Activated CD4-positive, alpha-beta T cell treated with anti-CD3 and anti-CD28 coated beads, Interleukin-2, amount 50 U/mL, for 1 hour (primary cell): ENCODE measurements around the gene C16orf90.
"Not testable (repeated sequence)": the region's sequence is repeated elsewhere in the genome, so short reads cannot be mapped to it uniquely, and the experiment has no call there.

Experiments used
- DNase-seq: peaks from one replicate; pipeline ENCODE4 v3.0.0-alpha.2; 2020

Gene C16orf90

GRCh38 chr16:3482659-3483241 is 12.5 kb downstream of the C16orf90 start:
- DNase-seq = no peak

- DNase-seq = no peak
Observed at GRCh38 chr16:3481696-3482658, 13.3 kb downstream of the C16orf90 start.

GRCh38 chr16:3480901-3481695 is 14.2 kb downstream of the C16orf90 start:
- no peak for DNase-seq

- DNase-seq = no peak
Observed at GRCh38 chr16:3479654-3480216, 15.6 kb downstream of the C16orf90 start.

- no peak for DNase-seq
Observed at GRCh38 chr16:3478242-3478925, 16.9 kb downstream of the C16orf90 start.

GRCh38 chr16:3476409-3476808 is 18.9 kb downstream of the C16orf90 start:
- no peak for DNase-seq

GRCh38 chr16:3475604-3476375 is 19.5 kb downstream of the C16orf90 start:
- no peak for DNase-seq

- DNase-seq = not testable (repeated sequence)
Observed at GRCh38 chr16:3474870-3475269, 20.4 kb downstream of the C16orf90 start.

GRCh38 chr16:3474136-3474779 is 21.0 kb downstream of the C16orf90 start:
- no peak for DNase-seq

GRCh38 chr16:3473596-3473943 is 21.7 kb downstream of the C16orf90 start:
- DNase-seq = not testable (repeated sequence)

GRCh38 chr16:3472878-3473595 is 22.3 kb downstream of the C16orf90 start:
- DNase-seq = no peak

- DNase-seq = no peak
Observed at GRCh38 chr16:3471518-3472176, 23.6 kb downstream of the C16orf90 start.

- DNase-seq = no peak
Observed at GRCh38 chr16:3470723-3471122, 24.6 kb downstream of the C16orf90 start.

- no peak for DNase-seq
Observed at GRCh38 chr16:3469736-3470135, 25.6 kb downstream of the C16orf90 start.

- DNase-seq = no peak
Observed at GRCh38 chr16:3468501-3468900, 26.8 kb downstream of the C16orf90 start.

- DNase-seq = no peak
Observed at GRCh38 chr16:3467921-3468320, 27.4 kb downstream of the C16orf90 start.

GRCh38 chr16:3467182-3467581 is 28.1 kb downstream of the C16orf90 start:
- DNase-seq = no peak

- DNase-seq = no peak
Observed at GRCh38 chr16:3465911-3466584, 29.2 kb downstream of the C16orf90 start.

- DNase-seq = no peak
Observed at GRCh38 chr16:3465301-3465700, 30.0 kb downstream of the C16orf90 start.
